Tibial artery (tissue), 4 donors: Measurements from ENCODE around the gene AGAP1.

Experiments
- DNase-seq, 2 donors: peaks; one replicate each; pipeline ENCODE4 v3.0.0-alpha.2; 2019
- H3K27ac ChIP-seq, 2 donors: fragments of 200-600 bp; sonication (generic) in 1 of 2; 1 replicate in 1 of 2; 2 replicates in 1 of 2; pipeline ENCODE4 v1.5.1; 2018 to 2019; ENCODE audit warnings: mild to moderate bottlenecking in 1 of 2
- H3K27me3 ChIP-seq, 2 donors: fragments of 200-600 bp; sonication (generic) in 1 of 2; one replicate each; pipeline versions ENCODE4 v1.5.1 to v1.6.0; 2016 to 2019
- H3K36me3 ChIP-seq, 3 donors: fragments of 200-600 bp; sonication (generic) in 2 of 3; one replicate each; pipeline ENCODE4 v1.5.1; 2016 to 2019; ENCODE audit warnings: mild to moderate bottlenecking in 2 of 3
- H3K4me1 ChIP-seq, 4 donors: fragments of 200-600 bp; sonication (generic) in 2 of 4; 1 replicate in 3 of 4; 2 replicates in 1 of 4; pipeline ENCODE4 v1.5.1; 2016 to 2019
- H3K4me3 ChIP-seq, 2 donors: fragments of 200-600 bp; sonication (generic) in 1 of 2; 1 replicate in 1 of 2; 2 replicates in 1 of 2; pipeline ENCODE4 v1.5.1; 2018 to 2019; ENCODE audit warnings: mild to moderate bottlenecking in 2 of 2
- H3K9me3 ChIP-seq, 3 donors: fragments of 200-600 bp; sonication (generic) in 1 of 3; one replicate each; pipeline ENCODE4 v1.5.1; 2016 to 2019
- intact Hi-C: fragments of 100-400 bp; cut with DNase I; formaldehyde crosslinking; loops from one replicate; pipeline ENCODE4 v1.15.0; 2023; ENCODE audit warnings: low total_unique reads
- TF ChIP-seq, protein P1 (sequence below), 2 experiments: fragments of 200-600 bp in 1 of 2; fragments of 450-650 bp in 1 of 2; IDR thresholded peaks; one replicate each; pipeline ENCODE4 v1.5.1; 2017 to 2019; ENCODE audit warnings: antibody characterized with exemption in 2 of 2, mild to moderate bottlenecking in 1 of 2, moderate library complexity in 1 of 2

AGAP1 gene

DNA sequence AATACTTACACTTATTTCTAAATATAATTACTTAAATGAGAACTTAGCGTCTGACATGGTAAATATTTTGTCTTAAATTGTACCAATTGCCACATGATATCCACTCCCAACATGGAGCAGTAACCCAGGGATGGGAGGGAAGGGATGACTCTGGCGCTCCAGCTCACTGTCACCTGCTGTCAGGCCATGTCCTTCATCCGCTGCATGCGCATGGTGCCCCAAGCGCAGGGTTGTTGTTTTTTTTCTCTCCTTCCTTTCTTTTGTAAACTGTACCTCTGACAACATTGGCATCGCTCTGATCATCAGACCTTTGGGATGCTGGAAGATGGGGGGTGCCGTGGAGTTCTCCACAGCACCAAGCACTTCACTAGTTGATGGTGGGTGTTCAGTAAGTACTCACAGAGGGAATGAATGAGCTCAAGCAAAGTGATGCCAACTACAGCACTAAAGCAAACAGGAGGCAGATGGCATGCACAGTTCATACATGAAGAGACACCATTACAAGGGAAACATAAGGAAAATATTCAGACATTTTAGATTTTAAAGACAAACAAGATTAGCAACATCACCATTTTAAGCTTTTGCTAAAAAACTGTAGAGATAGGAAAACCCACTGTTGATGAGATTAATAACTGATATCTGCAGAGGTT is 426.5 kb downstream of the AGAP1 start:
- Histone ChIP-seq H3K27ac (no peak overlapping the region), H3K4me3 (no peak overlapping the region), H3K27me3 (no peaks in the 10 kb centered on the region), H3K9me3 (no peaks in the 10 kb centered on the region), H3K36me3 (peaks cover 0 to 17% (median 7%) of the 10 kb centered on the region in 3 donors), H3K4me1 (no peaks in the 10 kb centered on the region)
- TF ChIP-seq, protein P1, sequence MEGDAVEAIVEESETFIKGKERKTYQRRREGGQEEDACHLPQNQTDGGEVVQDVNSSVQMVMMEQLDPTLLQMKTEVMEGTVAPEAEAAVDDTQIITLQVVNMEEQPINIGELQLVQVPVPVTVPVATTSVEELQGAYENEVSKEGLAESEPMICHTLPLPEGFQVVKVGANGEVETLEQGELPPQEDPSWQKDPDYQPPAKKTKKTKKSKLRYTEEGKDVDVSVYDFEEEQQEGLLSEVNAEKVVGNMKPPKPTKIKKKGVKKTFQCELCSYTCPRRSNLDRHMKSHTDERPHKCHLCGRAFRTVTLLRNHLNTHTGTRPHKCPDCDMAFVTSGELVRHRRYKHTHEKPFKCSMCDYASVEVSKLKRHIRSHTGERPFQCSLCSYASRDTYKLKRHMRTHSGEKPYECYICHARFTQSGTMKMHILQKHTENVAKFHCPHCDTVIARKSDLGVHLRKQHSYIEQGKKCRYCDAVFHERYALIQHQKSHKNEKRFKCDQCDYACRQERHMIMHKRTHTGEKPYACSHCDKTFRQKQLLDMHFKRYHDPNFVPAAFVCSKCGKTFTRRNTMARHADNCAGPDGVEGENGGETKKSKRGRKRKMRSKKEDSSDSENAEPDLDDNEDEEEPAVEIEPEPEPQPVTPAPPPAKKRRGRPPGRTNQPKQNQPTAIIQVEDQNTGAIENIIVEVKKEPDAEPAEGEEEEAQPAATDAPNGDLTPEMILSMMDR (IDR thresholded peaks at IDR 0.05): no peak
- no peak for DNase-seq
- intact Hi-C loops: no loop called here

DNA sequence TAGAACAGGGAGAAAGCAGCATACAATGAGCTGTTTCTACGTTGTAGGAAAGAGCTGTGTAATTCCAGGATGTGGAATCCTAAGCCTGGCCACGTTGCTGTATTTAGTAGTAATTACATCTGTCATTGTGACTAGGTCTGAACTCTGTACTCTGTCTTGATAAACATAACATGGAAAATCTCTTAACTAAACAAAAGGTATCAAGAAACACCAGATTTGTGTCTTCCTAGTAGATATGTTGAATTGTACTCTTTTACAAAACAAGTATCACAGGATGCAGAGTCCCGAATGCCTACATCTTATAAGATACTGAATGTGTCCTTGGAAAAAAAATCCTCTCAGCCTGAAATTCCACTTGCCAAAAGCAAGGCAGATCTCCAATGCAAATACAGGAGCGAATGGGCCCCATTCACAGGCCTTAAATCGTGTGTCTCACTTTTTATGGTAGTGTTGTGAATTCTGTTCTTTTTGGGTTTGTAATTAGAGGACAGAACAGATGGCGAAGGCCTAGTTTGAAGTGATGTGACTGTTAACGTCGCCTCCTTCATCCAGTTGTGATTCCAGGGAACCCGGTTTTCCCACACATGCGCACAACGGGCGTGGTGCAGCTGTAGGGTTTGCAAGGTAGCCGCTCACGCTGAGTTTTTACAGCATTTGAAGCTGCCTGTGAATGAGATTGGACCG is 427.8 kb downstream of the AGAP1 start:
- intact Hi-C loops: no loop called here
- H3K27me3 ChIP-seq: no peaks in the 10 kb centered on the region
- H3K4me1 ChIP-seq: no peaks in the 10 kb centered on the region
- DNase-seq: no peak
- H3K4me3 ChIP-seq: no peak overlapping the region
- H3K9me3 ChIP-seq: no peaks in the 10 kb centered on the region
- H3K36me3 ChIP-seq: peaks cover 0 to 17% (median 0%) of the 10 kb centered on the region in 3 donors
- H3K27ac ChIP-seq: no peak overlapping the region
- TF ChIP-seq, protein P1 (IDR thresholded peaks at IDR 0.05): no peak

DNA sequence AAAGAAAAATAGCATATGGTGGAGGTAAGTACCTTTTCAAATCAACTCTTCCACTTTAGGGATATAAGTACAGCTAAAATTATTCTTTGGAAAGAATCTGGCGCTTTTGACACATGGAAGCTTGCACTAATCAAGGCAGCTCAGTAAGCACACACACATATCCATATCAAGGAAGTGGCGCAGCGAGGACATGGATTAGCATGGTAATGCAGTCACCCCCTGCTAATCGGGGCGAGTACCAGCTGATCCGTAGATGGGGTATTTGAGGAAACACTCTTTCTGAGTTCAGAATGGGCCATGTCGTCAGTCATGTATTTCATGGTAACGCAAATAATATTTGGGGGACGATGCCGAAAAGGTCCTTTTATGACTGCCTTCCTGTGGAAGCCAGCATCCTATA is 429.0 kb downstream of the AGAP1 start:
- Histone ChIP-seq H3K27ac (no peak overlapping the region), H3K4me1 (no peaks in the 10 kb centered on the region)
- intact Hi-C loops: no loop called here

DNA sequence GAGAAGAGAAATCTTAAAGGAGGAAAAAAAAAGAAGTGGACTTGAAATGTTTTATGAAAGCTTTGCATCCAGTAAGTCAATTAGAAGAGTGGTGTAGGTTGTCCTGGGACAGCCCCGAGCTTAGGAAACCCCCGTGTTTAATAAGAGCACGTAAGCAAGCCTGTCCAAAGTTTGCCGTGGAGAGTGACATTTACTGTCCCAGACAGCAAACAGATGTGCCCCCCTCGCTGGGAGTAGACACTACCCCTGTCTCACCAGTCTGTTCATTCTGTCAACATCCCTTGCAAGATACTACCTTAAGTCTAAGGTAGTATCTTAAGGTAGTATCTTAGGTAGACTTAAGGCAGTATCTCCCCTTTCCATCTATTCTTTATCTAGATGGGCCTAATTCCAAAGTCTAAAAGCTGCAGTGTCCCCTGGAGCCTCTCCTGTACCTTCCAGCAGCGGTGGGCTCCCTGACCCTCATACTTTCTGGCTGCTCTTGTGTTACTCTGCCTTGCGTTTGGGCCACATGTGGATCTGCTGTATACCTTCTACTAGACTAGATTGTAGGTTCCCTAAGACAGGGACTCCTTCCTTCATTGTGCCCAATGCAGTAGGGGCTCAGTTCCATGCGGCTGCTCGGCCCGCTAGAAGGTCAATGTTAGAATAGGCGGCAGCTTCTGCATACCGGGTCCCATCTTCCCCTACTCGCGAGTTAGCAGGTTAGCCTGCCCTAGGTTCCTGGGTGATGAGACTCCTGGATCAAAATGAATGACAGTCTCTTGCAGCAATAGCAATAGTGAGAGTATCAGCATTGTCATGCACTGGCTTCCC is 430.2 kb downstream of the AGAP1 start:
- no peak overlapping the region for H3K27ac ChIP-seq
- no peaks in the 10 kb centered on the region for H3K9me3 ChIP-seq
- TF ChIP-seq, protein P1 (IDR thresholded peaks at IDR 0.05): no peak
- no peaks in the 10 kb centered on the region for H3K27me3 ChIP-seq
- H3K36me3 ChIP-seq: peaks cover 0 to 13% (median 0%) of the 10 kb centered on the region in 3 donors
- H3K4me3 ChIP-seq: no peak overlapping the region
- H3K4me1 ChIP-seq: no peaks in the 10 kb centered on the region
- intact Hi-C loops: no loop called here
- DNase-seq: no peak

More for the DNA sequence above, 429.0 kb downstream of the AGAP1 start:
- Histone ChIP-seq H3K27me3 (no peaks in the 10 kb centered on the region), H3K9me3 (no peaks in the 10 kb centered on the region), H3K36me3 (peaks cover 0 to 15% (median 0%) of the 10 kb centered on the region in 3 donors), H3K4me3 (no peak overlapping the region)
- TF ChIP-seq, protein P1 (IDR thresholded peaks at IDR 0.05): no peak
- no peak for DNase-seq

DNA sequence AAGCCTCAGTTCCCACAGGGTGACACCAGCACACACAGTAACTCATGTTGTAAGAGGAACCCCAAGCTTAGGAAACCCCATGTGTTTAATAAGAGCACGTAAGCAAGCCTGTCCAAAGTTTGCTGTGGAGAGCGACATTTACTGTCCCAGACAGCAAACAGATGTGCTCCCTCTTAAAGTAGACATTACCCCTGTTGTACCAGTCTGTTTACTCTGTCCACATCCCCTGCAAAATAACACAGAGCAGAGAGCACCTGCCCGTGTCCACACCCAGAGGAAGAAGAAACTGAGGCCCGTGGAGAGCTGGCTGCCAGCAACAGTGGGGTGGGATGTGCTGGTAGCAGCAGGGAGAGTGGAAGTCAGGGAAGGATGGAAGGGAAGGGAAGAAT is 430.8 kb downstream of the AGAP1 start:
- intact Hi-C loops: no loop called here
- TF ChIP-seq, protein P1 (IDR thresholded peaks at IDR 0.05): no peak
- no peaks in the 10 kb centered on the region for H3K27me3 ChIP-seq
- H3K4me1 ChIP-seq: no peaks in the 10 kb centered on the region
- no peak overlapping the region for H3K4me3 ChIP-seq
- no peak for DNase-seq
- H3K36me3 ChIP-seq: peaks cover 0 to 11% (median 0%) of the 10 kb centered on the region in 3 donors
- no peak overlapping the region for H3K27ac ChIP-seq
- H3K9me3 ChIP-seq: no peaks in the 10 kb centered on the region
